ENCODE measurements around the gene ATG9A.

Gene ATG9A

DNA sequence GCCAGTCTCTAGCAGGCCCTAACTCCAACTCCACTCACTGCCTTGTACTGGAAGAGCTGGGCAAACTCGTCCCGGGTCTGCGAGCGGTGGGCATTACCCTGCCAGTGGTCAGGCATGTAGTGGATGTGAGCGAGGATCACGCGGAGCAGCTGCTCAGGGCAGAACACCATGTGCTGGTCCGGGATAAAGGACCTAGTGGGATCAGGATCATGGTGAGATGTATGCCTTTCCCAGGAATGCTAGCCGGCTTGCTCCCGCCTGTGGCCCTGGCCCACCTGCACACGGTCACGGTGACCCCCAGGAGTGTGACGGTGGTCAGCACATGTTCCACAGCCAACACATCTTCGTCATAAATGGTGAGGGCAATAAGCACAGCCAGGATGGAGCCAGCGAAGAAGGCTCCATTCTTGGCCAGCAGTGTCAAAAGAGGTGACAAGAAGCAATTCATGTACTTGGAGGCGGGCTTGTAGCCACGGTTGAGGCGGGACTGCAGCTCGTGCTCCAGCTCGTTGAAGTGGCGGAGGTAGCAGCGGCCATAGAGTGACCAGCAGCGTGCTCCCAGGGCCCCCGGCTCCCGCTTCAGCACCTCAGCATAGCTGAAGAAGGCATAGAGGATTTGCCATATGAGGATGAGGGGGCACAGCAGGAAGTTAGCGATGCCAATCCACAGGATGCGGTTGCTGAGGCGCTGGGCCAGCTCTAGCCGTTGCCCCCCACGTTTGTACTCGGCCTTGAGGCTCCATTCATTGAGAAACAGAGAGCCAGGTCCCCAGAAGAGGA lies 5.4 kb downstream of the ATG9A start:
- no peak for DNase-seq (ENCODE audit: low read depth in 2 of 2, low spot score in 1 of 2)

GRCh38 chr2:219221957-219222518 lies 7.4 kb downstream of the ATG9A start:
- DNase-seq (ENCODE audit: low read depth in 2 of 2, low spot score in 1 of 2): no peak

GRCh38 chr2:219220652-219221402 lies 8.6 kb downstream of the ATG9A start:
- DNase-seq (ENCODE audit: low read depth in 2 of 2, low spot score in 1 of 2): no peak

DNA sequence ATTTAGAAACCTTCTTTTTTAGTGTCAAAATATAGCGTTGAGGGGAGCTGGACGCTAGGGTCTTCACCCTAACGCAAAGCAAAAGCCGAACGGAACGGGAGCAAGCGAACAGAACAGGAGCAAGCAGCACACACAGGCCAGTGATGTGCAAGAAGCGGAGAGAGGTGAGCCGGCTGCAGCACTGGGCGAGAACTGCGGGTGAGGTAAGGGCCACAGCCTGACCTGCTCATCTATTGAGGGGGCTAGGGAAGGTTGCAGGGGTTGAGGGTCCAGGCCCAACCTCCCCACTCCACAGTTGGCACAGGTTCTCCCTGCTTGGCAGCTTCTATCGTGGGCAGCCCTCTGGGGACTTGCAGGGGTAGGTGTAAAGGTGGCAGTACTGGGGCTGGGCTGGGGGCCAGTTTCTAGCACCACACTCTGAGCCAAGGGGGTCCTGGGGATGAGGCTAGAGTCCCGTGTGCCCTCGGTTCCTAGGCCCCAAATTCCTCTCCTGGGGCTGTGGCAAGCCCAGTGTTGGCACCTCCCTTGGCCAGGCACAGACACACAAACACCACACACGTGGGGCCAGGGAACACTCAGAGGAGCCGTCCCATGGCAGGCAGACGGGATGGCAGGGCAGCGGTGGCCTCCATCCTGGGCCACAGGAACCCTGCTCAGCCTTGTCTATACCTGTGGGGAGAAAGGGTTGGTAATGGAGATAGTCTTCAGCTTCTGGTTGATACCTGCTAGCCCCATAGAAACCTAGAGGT lies 9.5 kb downstream of the ATG9A start:
- DNase-seq (ENCODE audit: low read depth in 2 of 2, low spot score in 1 of 2): no peak

- DNase-seq (ENCODE audit: low read depth in 2 of 2, low spot score in 1 of 2): peak; percentile 47 to 69
These were observed 10.4 kb downstream of the ATG9A start, which contains the start of gene ABCB6 for GRCh38 chr2:219218732-219219701. Gene ABCB6 (minus strand): TSS chr2:219218958. CDS start chr2:219218673, 285 bp downstream.

DNA sequence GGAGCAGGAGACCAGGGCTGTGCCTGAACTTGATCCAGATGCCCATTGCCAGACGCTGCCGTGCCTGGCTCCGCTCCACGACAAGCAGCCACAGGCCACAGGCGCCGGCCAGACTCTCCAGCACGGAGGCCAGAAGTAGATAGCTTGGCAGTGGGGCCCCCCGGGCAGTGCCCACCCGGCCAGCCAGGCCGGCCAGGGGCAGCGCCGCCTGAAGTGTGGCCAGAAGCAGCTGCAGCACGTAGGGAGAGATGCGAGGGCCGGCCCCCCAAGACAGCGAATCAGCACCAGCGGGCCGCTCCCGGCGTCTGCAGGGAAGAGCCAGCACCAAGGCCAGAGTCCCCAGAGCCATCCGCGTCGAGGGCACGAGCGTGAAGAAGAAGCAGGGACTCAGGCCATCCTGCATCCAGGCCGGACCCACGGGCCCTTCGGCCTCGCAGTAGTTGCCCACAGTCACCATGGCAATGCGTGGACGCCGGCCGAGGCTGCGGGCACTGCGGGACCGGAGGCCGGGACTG lies 11.2 kb downstream of the ATG9A start:
- DNase-seq (ENCODE audit: low read depth in 2 of 2, low spot score in 1 of 2): no peak

DNA sequence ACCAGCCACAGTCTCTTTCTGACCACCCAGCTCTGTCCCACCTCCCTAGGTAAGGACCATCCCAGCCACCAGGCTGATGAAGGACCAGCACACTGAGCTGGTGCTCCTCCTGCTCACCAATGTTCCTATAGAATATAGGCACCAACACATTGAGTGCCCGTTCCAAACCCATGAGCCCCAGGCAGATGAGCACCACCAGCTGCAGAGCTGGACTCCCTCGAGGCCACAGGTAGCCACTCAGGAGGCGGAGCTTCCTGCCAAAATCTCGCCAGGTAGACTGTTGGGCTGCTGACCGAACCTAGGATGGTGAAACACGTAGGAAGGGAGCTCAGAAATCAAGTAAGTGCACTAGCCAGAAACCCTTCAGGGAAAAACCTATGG lies 12.9 kb downstream of the ATG9A start:
- DNase-seq (ENCODE audit: low read depth in 2 of 2, low spot score in 1 of 2): no peak

DNA sequence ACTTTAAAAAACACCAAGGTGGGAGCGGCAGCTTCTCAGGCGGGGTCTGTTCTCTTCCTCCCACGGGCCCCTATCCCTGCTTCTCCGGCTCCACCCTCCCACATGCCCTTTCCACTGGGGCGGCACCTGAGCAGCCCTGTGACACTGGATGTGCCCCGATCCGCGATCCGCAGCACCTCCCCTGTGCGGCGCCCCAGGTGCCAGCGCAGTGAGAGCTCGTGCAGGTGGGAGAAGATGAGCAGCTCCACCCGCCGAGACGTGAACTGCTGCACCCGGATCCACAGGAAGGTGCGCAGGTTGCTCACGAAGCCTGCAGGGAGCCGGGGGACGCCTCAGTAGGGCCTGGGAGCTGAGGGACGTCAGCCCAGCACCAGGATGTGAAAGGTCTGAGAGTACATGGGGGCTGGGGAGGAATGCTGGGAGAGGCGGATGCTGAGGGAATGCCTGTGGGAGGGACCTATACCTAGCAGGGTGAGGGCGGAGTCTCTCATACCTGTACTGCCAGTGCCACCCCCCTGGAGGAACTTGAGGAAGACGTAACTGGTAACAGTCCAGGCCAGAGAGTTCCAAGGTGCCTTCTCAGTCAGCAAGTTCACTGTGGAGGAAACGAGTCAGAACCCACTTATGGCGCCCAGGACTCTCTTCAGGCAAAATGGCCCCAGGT lies 13.4 kb downstream of the ATG9A start:
- DNase-seq (ENCODE audit: low read depth in 2 of 2, low spot score in 1 of 2): no peak

GRCh38 chr2:219214786-219215185 lies 14.7 kb downstream of the ATG9A start:
- DNase-seq (ENCODE audit: low read depth in 2 of 2, low spot score in 1 of 2): no peak

GRCh38 chr2:219214141-219214540 lies 15.3 kb downstream of the ATG9A start:
- no peak for DNase-seq (ENCODE audit: low read depth in 2 of 2, low spot score in 1 of 2)

DNA sequence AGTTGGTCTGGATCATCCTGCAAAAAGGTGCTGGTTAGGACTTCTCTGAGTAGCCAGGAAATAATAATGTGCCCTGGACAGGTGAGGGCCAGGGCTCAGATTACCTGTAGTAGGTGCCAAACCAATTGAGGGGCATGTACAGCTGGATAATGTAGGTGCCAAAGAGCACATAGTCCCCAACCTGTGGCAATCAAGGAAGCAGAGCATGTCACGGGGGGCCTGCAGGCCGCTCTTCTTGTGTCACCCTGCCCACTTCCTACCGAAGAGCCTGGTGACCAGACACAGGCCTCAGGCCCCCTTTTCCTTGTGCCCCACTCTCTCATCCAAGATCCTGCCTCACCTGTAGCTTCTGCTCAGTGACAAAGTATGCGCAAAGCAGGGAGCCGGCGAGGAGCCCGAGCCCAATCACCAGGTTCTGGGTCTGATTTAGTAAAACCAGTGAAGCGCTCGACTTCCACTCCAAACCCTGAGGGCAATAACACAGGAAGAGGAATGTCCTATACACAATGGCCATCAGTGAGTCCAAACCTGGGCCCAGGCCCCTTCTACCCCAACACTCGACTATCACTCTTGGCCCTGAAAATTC lies 15.9 kb downstream of the ATG9A start:
- no peak for DNase-seq (ENCODE audit: low read depth in 2 of 2, low spot score in 1 of 2)

DNA sequence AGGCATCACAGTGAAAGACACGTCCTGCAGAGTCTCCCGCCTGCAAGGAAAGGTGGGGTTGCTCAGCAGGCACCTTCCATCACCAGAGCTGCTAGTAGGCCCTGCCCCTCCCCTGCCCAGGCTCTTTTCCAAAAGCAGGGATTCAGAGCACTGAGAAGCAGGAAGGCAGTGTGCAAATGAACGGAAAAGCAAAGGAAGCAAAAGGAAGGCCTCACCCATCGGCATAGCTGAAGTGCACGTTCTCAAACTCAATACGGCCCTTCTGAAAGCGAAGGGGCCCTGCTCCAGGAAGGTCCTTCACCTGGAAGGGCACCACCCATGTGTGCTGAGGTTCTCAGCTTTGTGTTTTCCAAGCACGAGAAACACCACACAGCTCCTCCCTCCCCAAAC lies 16.4 kb downstream of the ATG9A start:
- no peak for DNase-seq (ENCODE audit: low read depth in 2 of 2, low spot score in 1 of 2)

DNA sequence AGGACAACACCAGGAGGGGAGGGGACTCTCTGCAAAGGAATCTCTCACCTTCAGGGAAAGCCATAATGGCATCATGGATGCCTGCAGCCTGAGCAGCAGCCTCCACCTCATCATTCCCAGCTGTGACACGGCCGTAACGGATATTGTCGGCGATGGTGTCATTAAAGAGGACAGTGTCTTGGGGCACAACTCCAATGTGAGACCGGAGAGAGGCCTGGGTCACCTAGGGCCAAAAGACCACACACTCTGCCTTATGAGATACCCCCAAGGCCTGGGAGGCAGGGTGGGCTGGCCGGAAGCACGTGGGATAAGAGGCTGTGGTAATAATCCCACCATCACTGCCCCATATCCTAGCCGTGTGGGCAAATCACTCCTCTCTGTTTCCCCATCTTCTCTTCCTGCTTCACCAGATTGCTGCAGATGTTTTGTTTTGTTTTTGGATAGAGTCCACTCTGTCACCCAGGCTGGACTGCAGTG lies 18.5 kb downstream of the ATG9A start:
- DNase-seq (ENCODE audit: low read depth in 2 of 2, low spot score in 1 of 2): no peak

DNA sequence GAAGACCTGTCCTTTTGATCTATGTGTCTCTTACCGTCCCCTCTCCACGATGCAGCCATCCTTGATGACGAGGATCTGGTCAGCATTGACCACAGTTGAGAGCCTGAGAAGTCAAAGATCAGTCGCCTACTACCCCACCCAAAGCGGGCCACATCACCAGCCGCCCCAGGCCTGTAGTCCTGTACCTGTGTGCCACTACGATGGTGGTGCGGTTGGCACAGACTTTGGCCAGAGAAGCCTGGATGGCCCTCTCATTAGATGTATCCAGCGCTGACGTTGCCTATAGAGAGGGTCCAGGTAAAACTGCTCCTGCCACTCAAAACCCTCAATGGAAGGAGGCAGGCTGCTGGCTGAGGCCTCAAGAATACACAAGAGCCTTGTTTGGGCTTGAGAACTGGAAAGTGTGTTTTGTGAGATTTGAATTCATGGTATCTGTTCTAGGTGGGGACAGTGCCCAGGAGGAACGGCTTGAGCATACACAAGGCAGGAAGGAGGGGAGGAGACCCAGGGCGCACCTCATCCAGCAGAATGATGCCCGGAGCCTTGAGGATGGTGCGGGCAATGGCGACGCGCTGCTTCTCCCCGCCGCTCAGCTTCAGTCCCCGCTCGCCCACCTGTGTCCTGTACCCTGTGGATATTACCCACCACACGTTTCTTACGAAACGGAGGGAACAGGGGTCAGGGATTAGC lies 19.1 kb downstream of the ATG9A start:
- no peak for DNase-seq (ENCODE audit: low read depth in 2 of 2, low spot score in 1 of 2)

DNA sequence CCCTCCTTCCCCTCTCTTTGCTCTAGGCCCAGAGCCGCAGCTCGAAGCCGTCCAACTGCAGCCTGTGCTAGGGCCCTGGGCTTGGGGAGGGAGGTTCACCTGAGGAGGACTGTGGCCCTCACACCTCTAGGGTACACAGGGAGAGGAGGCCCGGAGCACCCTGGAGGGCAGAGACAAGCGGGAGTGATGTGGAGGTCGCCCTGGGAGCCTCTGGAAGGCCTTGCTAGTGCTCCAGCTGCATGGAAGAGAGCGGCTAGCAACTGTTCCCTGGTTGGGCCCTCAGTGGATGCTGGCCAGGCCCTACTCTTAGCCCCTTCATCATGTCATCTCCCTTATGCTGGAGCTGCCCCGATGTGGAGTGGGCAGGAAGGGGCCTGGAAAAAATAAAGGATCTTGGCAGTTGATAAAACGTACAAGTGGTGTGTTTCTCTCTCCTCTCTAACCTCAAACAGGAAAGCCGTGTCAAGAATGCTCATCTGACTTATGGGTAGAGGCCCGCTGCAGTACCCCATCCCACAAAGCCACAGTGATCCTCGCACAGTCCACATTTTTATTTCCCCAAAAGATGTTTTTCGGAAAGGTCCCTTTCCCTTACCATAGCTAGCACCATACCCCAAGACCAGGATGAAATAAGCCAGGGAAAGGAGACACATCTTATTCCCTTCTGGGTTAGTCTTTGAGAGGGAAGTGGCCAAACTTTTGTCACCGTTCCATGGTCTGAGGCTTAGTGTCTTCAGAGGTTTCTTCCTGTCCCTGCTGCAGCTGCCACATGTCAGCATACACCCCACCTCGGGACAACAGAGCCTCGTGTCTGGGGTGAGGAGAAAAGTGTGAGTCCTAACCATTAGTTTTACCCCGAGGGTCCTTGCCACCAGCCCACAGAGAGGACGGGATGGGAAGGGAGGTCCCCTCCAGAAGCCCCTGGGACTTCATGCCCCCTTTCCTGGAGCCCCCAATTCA lies 19.9 kb downstream of the ATG9A start:
- no peak for DNase-seq (ENCODE audit: low read depth in 2 of 2, low spot score in 1 of 2)

GRCh38 chr2:219207884-219208740 lies 21.3 kb downstream of the ATG9A start:
- DNase-seq (ENCODE audit: low read depth in 2 of 2, low spot score in 1 of 2): no peak
